Measurements from ENCODE around the gene FXR1. TPM values are rescaled to one million over a fixed set of nuclear protein-coding genes. Genes with fewer than 3 reads are reported as not detected.
"Not testable (repeated sequence)": the region's sequence is repeated elsewhere in the genome, so short reads cannot be mapped to it uniquely, and the experiment has no call there.

The FXR1 gene
- 100 to 1,000 TPM; 169 to 174 TPM for total RNA-seq

GRCh38 chr3:180912304-180913296 is at the start of gene FXR1:
Gene FXR1 (plus strand): TSS chr3:180912670. CDS start chr3:180912686, 16 bp downstream.
- H3K4me1 Mint-ChIP-seq (ENCODE audit: low read depth), result peaks cover 45% of the 10 kb centered on the region
- CTCF ChIA-PET, result interaction anchor here (0.7 to 2.0 kb wide), 11 partner anchors 11 to 311 kb away, joined by 3 to 8 read pairs (median 4); no protein-coding TSS in a partner anchor
- H3K36me3 Mint-ChIP-seq (ENCODE audit: low read depth), result peaks cover 32% of the 10 kb centered on the region
- ATAC-seq (peak; percentile 98), DNase-seq (peak; percentile 97)
- no peaks in the 10 kb centered on the region for H3K27me3 Mint-ChIP-seq
- no peaks in the 10 kb centered on the region for H3K9me3 Mint-ChIP-seq
- intact Hi-C loops (cut with micrococcal nuclease), result loop anchor here (2.0 kb wide), 1 partner anchor 76 kb away; the partner anchor contains the start of gene DNAJC19
- no peak for TF ChIP-seq CTCF (IDR thresholded peaks at IDR 0.05)
- H3K27ac Mint-ChIP-seq, result peak within 1 kb of the TSS; percentile 93
- H3K4me3 Mint-ChIP-seq, result peak within 1 kb of the TSS; percentile 92
- POLR2A ChIA-PET, result interaction anchor here (1.0 to 1.9 kb wide), 7 partner anchors 10 to 78 kb away, joined by 3 to 8 read pairs (median 4); partner anchors contain the start of gene DNAJC19

GRCh38 chr3:180870008-180870699 is 42.3 kb upstream of the FXR1 start:
- Mint-ChIP-seq H3K4me3 (no peak overlapping the region), H3K27me3 (peaks cover 30% of the 10 kb centered on the region), H3K27ac (no peak overlapping the region), H3K36me3 (ENCODE audit: low read depth) (no peaks in the 10 kb centered on the region), H3K4me1 (ENCODE audit: low read depth) (peaks cover 2% of the 10 kb centered on the region), H3K9me3 (no peaks in the 10 kb centered on the region)
- ATAC-seq (no peak), DNase-seq (no peak)
- POLR2A ChIA-PET, result no interaction called here
- intact Hi-C loops (cut with micrococcal nuclease), result no loop called here
- CTCF ChIA-PET, result no interaction called here
- no peak for TF ChIP-seq CTCF (IDR thresholded peaks at IDR 0.05)

- Mint-ChIP-seq H3K27ac (no peak overlapping the region), H3K36me3 (ENCODE audit: low read depth) (no peaks in the 10 kb centered on the region), H3K27me3 (peaks cover 35% of the 10 kb centered on the region), H3K4me1 (ENCODE audit: low read depth) (peaks cover 2% of the 10 kb centered on the region), H3K4me3 (no peak overlapping the region), H3K9me3 (no peaks in the 10 kb centered on the region)
- ChIA-PET POLR2A (no interaction called here), CTCF (no interaction called here)
- intact Hi-C loops (cut with micrococcal nuclease), result no loop called here
- DNase-seq, result no peak
- no peak for TF ChIP-seq CTCF (IDR thresholded peaks at IDR 0.05)
- ATAC-seq, result no peak
Observed at GRCh38 chr3:180871901-180872300, 40.6 kb upstream of the FXR1 start.

GRCh38 chr3:180872430-180872829 is 40.0 kb upstream of the FXR1 start:
- DNase-seq; ATAC-seq; H3K9me3 Mint-ChIP-seq; H3K4me3 Mint-ChIP-seq; H3K36me3 Mint-ChIP-seq (ENCODE audit: low read depth); H3K27ac Mint-ChIP-seq; H3K4me1 Mint-ChIP-seq (ENCODE audit: low read depth); POLR2A ChIA-PET; intact Hi-C loops (cut with micrococcal nuclease); CTCF ChIA-PET: not testable (repeated sequence)
- peaks cover 38% of the 10 kb centered on the region for H3K27me3 Mint-ChIP-seq

GRCh38 chr3:180875124-180875698 is 37.3 kb upstream of the FXR1 start:
- TF ChIP-seq CTCF (IDR thresholded peaks at IDR 0.05), result no peak
- no peaks in the 10 kb centered on the region for H3K9me3 Mint-ChIP-seq
- H3K36me3 Mint-ChIP-seq (ENCODE audit: low read depth), result no peaks in the 10 kb centered on the region
- H3K4me1 Mint-ChIP-seq (ENCODE audit: low read depth), result no peaks in the 10 kb centered on the region
- CTCF ChIA-PET, result no interaction called here
- DNase-seq (no peak), ATAC-seq (no peak)
- peaks cover 24% of the 10 kb centered on the region for H3K27me3 Mint-ChIP-seq
- POLR2A ChIA-PET, result no interaction called here
- intact Hi-C loops (cut with micrococcal nuclease), result no loop called here
- H3K27ac Mint-ChIP-seq, result no peak overlapping the region
- no peak overlapping the region for H3K4me3 Mint-ChIP-seq

Measured in activated CD8-positive, alpha-beta T cell treated with anti-CD3 and anti-CD28 coated beads for 36 hours (primary cell).